DOHH2 (cell line): ENCODE results near the gene CAPN11.
"Not testable (repeated sequence)": the region's sequence is repeated elsewhere in the genome, so short reads cannot be mapped to it uniquely, and the experiment has no call there.

Source experiments
- H3F3A ChIP-seq: fragments of 200-600 bp; sonication (generic), shearing (Covaris generic); 2 replicates; pipeline ENCODE4 v1.6.0; 2016; ENCODE audit warnings: antibody characterized with exemption, mild to moderate bottlenecking; ENCODE audit not compliant: control insufficient read depth, insufficient read depth
- H3K27ac ChIP-seq: fragments of 200-600 bp; sonication (generic); 2 replicates; pipeline ENCODE4 v1.5.1; 2014; ENCODE audit warnings: low read depth, mild to moderate bottlenecking, low read length, moderate library complexity
- H3K27me3 ChIP-seq: fragments of 200-600 bp; sonication (generic); 2 replicates; pipeline ENCODE4 v1.6.1; 2014; ENCODE audit warnings: mild to moderate bottlenecking, low read length, mixed read lengths; ENCODE audit not compliant: control insufficient read depth
- H3K36me3 ChIP-seq: fragments of 200-600 bp; sonication (generic); 2 replicates; pipeline ENCODE4 v1.6.1; 2014; ENCODE audit warnings: mild to moderate bottlenecking, low read length, moderate library complexity, mixed read lengths; ENCODE audit not compliant: control insufficient read depth
- H3K4me1 ChIP-seq: fragments of 200-600 bp; sonication (generic); 2 replicates; pipeline ENCODE4 v1.6.1; 2014; ENCODE audit warnings: mild to moderate bottlenecking, low read length, mixed read lengths; ENCODE audit not compliant: control insufficient read depth
- H3K4me2 ChIP-seq: fragments of 200-600 bp; sonication (generic); 2 replicates; pipeline ENCODE4 v1.6.0; 2014; ENCODE audit warnings: mild to moderate bottlenecking, low read length, moderate library complexity
- H3K4me3 ChIP-seq: fragments of 200-600 bp; sonication (generic); 2 replicates; pipeline ENCODE4 v1.5.1; 2014; ENCODE audit warnings: mild to moderate bottlenecking, low read length, mixed read lengths
- H3K79me2 ChIP-seq: fragments of 200-600 bp; sonication (generic); 2 replicates; pipeline ENCODE4 v1.6.1; 2014; ENCODE audit warnings: mild to moderate bottlenecking, low read length, mixed read lengths; ENCODE audit not compliant: control insufficient read depth
- H3K9me2 ChIP-seq: fragments of 200-600 bp; sonication (generic); replicated peaks from 2 replicates; pipeline ENCODE4 v1.6.1; 2014; ENCODE audit warnings: mild to moderate bottlenecking, low read length, mixed read lengths; ENCODE audit not compliant: control insufficient read depth
- H3K9me3 ChIP-seq: fragments of 200-600 bp; sonication (generic); 2 replicates; pipeline ENCODE4 v1.6.1; 2014; ENCODE audit warnings: antibody characterized with exemption, low read length, mixed read lengths; ENCODE audit not compliant: control insufficient read depth, insufficient read depth
- H4K20me1 ChIP-seq: fragments of 200-600 bp; sonication (generic); 2 replicates; pipeline ENCODE4 v1.6.0; 2014; ENCODE audit warnings: low read depth, mild to moderate bottlenecking, antibody characterized with exemption, low read length, moderate library complexity; ENCODE audit not compliant: control insufficient read depth, insufficient read depth
- EZH2phosphoT487 ChIP-seq: fragments of 200-600 bp; sonication (generic); IDR thresholded peaks from 2 replicates; pipeline ENCODE4 v1.6.1; 2017; ENCODE audit warnings: borderline replicate concordance, mild to moderate bottlenecking, antibody characterized with exemption, low read length, moderate library complexity, mixed read lengths
- TF ChIP-seq, protein P1 (sequence below): fragments of 200-600 bp; sonication (generic); IDR thresholded peaks from one replicate; pipeline ENCODE4 v1.5.1; 2014; ENCODE audit warnings: antibody characterized with exemption, mild to moderate bottlenecking, low read depth, low read length; ENCODE audit not compliant: poor library complexity, severe bottlenecking

Gene CAPN11

DNA sequence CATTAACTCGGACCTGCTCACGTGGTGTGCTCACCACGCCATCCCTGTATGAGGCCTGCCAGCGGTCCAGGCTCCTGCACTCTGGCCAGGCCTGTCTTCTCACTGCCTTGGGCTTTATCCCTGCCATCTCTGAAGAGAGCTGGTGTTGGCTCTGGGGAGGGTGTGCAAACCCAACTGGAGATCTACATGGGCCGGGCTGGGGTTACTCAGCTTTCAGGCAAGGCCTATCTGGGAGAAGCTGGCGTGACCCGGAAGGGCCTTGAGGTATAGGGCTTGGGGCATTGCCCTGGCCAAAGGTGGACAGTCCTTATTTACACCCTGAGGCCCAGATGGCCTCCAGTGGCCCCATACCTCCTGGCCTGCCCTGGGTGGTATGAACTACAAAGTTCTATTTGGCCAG is 69.8 kb downstream of the CAPN11 start:
- Histone ChIP-seq H3F3A (no peaks in the 10 kb centered on the region), H3K4me2 (no peak overlapping the region), H3K79me2 (peaks cover 49% of the 10 kb centered on the region), H3K27me3 (no peaks in the 10 kb centered on the region), H3K4me1 (peaks cover 25% of the 10 kb centered on the region), H3K27ac (no peak overlapping the region), H3K4me3 (no peak overlapping the region), H4K20me1 (peaks cover 12% of the 10 kb centered on the region; the same call in 1 of the 2 replicates), H3K36me3 (peaks cover 81% of the 10 kb centered on the region), H3K9me3 (no peaks in the 10 kb centered on the region), H3K9me2 (no peaks in the 10 kb centered on the region)
- TF ChIP-seq EZH2phosphoT487, result no peak
- TF ChIP-seq, protein P1, sequence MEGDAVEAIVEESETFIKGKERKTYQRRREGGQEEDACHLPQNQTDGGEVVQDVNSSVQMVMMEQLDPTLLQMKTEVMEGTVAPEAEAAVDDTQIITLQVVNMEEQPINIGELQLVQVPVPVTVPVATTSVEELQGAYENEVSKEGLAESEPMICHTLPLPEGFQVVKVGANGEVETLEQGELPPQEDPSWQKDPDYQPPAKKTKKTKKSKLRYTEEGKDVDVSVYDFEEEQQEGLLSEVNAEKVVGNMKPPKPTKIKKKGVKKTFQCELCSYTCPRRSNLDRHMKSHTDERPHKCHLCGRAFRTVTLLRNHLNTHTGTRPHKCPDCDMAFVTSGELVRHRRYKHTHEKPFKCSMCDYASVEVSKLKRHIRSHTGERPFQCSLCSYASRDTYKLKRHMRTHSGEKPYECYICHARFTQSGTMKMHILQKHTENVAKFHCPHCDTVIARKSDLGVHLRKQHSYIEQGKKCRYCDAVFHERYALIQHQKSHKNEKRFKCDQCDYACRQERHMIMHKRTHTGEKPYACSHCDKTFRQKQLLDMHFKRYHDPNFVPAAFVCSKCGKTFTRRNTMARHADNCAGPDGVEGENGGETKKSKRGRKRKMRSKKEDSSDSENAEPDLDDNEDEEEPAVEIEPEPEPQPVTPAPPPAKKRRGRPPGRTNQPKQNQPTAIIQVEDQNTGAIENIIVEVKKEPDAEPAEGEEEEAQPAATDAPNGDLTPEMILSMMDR, result no peak

DNA sequence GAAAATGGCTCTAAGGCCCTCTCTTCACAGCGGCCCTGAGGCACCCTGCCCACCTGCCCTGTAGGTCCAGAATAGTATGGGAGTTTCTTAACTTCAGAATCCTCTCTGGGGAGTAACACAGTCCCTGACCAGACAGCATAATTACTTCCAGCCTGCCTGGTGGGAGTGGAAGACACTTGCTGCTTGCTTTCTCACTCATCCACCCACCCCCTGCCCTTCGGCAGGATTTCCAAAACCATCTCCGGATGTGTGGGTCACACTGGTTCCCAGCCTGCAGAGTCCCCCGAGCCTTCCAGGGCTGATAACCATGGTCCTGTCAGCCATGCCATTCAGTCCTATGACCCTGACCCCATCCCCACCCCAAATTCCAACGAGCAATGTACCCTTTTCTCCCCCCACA is 70.2 kb downstream of the CAPN11 start:
- H3K27ac ChIP-seq, result no peak overlapping the region
- H3K79me2 ChIP-seq, result peaks cover 46% of the 10 kb centered on the region
- no peak overlapping the region for H3K4me3 ChIP-seq
- no peaks in the 10 kb centered on the region for H3K9me2 ChIP-seq
- TF ChIP-seq EZH2phosphoT487, result no peak
- peaks cover 85% of the 10 kb centered on the region for H3K36me3 ChIP-seq
- peaks cover 12% of the 10 kb centered on the region; the same call in 1 of the 2 replicates for H4K20me1 ChIP-seq
- H3K9me3 ChIP-seq, result no peaks in the 10 kb centered on the region
- no peaks in the 10 kb centered on the region for H3F3A ChIP-seq
- peaks cover 25% of the 10 kb centered on the region for H3K4me1 ChIP-seq
- H3K27me3 ChIP-seq, result no peaks in the 10 kb centered on the region
- H3K4me2 ChIP-seq, result no peak overlapping the region

- Histone ChIP-seq H4K20me1 (peaks cover 12% of the 10 kb centered on the region; the same call in 1 of the 2 replicates), H3K79me2 (peaks cover 39% of the 10 kb centered on the region), H3F3A (no peaks in the 10 kb centered on the region), H3K4me3 (no peak overlapping the region), H3K4me1 (peaks cover 22% of the 10 kb centered on the region), H3K9me3 (no peaks in the 10 kb centered on the region), H3K27ac (no peak overlapping the region), H3K4me2 (no peak overlapping the region), H3K27me3 (no peaks in the 10 kb centered on the region), H3K36me3 (peaks cover 89% of the 10 kb centered on the region), H3K9me2 (no peaks in the 10 kb centered on the region)
- no peak for TF ChIP-seq EZH2phosphoT487
- TF ChIP-seq, protein P1, result no peak
Observed at GRCh38 chr6:44229376-44230033, 70.9 kb downstream of the CAPN11 start.

- no peaks in the 10 kb centered on the region for H3K27me3 ChIP-seq
- H3K27ac ChIP-seq, result no peak overlapping the region
- H4K20me1 ChIP-seq, result peaks cover 7% of the 10 kb centered on the region; the same call in 1 of the 2 replicates
- TF ChIP-seq, protein P1, result no peak
- TF ChIP-seq EZH2phosphoT487, result no peak
- no peaks in the 10 kb centered on the region for H3K9me3 ChIP-seq
- peaks cover 33% of the 10 kb centered on the region for H3K79me2 ChIP-seq
- no peaks in the 10 kb centered on the region for H3K9me2 ChIP-seq
- no peak overlapping the region for H3K4me3 ChIP-seq
- peaks cover 15% of the 10 kb centered on the region for H3K4me1 ChIP-seq
- no peak overlapping the region for H3K4me2 ChIP-seq
- peaks cover 90% of the 10 kb centered on the region for H3K36me3 ChIP-seq
- peaks cover 2% of the 10 kb centered on the region; the same call in 1 of the 2 replicates for H3F3A ChIP-seq
Observed at GRCh38 chr6:44230034-44230675, 71.5 kb downstream of the CAPN11 start.

DNA sequence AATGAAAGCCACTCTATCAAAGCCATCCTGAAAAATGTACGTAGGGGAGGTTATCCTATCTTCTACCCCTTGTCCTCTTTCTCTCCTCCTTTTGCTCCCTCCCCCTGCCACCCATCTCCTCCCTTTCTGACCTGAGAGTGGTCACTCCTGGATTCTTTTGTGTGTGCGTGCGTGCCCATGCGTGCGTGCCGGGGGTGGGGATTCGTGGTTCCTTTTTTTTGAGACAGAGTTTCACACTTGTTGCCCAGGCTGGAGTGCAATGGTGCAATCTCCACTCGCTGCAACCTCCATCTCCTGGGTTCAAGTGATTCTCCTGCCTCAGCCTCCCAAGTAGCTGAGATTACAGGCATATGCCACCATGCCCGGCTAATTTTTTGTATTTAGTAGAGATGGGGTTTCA is 72.8 kb downstream of the CAPN11 start:
- Histone ChIP-seq H3F3A (peaks cover 13% of the 10 kb centered on the region), H3K36me3 (peaks cover 93% of the 10 kb centered on the region)

More for the DNA sequence above, 72.8 kb downstream of the CAPN11 start:
- H3K4me1 ChIP-seq, H3K9me3 ChIP-seq, H4K20me1 ChIP-seq, H3K9me2 ChIP-seq, H3K27me3 ChIP-seq, H3K4me3 ChIP-seq, H3K4me2 ChIP-seq, H3K27ac ChIP-seq: not testable (repeated sequence)
- peaks cover 20% of the 10 kb centered on the region for H3K79me2 ChIP-seq
